HTR-8/SVneo (cell line): ENCODE results near the gene IRS2.
A peak's percentile ranks its signal among the peaks of the same experiment; 100 is the strongest.

Source experiments
- DNase-seq: peaks from one replicate; pipeline ENCODE4 v3.0.0; 2011; ENCODE audit warnings: low spot score, mixed read lengths; ENCODE audit not compliant: insufficient read length
- FAIRE-seq: peaks from 2 replicates; lab custom pipeline; 2011; peaks lifted over from hg19 to GRCh38; lab: Jason Lieb, UNC

The IRS2 gene

DNA sequence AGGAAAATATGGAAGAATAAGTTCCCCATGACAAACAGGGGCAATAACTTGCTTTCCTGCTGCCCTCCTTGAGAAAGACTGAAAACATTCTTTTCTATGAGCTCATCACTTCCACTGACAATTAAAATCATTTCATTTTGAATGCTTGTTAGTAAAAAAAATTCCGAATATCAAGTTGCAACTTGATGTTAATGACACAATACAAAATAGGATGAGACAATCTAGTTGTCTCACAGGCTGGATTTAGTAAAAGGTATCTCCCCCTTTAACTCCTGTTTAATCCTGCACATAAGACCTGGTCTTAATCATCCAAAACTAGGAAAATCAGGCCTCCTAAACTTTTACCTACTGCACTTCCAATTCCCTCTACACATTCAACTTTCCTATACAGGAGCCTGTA lies 24.7 kb downstream of the IRS2 start:
- DNase-seq (no peak), FAIRE-seq (no peak)

DNA sequence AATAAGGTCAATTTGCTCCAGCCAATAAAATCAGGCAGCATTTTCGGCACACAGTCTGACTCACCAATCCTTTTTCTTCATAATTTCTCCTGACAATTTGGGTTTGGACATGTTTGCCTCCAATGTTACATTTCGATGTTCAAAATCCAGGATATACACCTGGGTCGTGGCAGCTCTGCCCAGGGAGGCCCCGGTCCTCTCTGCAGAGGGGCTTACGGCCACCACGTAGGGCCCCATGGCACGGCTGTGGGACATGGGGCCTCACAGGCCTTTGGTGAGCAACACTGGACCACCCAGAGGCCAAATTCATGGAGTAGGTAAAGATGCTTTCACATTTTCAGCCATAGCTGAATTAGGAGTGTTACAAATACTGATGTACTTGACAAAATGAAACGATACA lies 25.4 kb downstream of the IRS2 start:
- DNase-seq (no peak), FAIRE-seq (no peak)

GRCh38 chr13:109760402-109760801 lies 26.0 kb downstream of the IRS2 start:
- no peak for DNase-seq
- no peak for FAIRE-seq

DNA sequence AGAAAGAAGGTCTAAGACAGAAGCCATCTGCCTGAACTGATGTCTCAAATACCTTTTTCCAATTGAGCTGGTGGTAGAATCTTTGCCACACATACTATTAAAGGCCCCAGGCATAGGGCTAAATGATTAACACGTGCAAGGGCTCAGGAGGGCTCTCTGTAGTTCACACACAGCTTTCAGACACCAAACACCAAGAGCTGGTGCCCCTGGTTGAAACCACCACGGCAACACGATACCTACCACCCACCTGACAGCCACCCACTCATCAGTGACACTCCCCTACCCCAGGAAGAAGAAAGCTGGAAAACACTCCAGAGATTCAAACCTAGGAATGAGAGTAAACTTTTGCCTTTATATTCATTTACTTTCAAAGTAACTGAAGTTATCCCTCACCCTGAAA lies 26.8 kb downstream of the IRS2 start:
- DNase-seq (no peak), FAIRE-seq (no peak)

DNA sequence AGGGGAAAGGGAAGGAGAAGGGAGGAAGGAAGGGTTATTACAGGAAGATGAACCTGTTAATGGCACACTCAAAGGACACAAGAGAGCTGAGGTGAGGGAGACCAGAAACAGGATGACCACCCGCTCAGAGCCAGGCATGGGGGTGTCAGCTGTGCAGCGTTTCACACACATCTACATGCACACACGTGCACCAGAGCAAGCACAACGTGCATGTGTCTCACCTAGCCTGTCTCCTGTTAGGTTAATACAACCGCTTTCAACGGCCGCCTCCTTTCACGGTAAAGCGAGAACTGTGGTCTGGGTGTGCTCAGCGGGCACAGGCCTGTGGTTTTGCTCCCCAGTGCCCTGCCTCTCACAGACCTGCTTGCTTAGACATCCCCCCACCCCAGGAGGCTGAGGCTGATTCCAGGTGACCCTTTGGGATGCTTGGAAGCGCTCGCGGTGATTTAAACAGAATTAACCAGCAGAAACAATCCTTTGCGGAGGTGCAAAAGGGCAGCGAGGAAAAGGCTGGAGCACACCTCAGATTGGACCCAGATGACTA lies 27.4 kb downstream of the IRS2 start:
- no peak for DNase-seq
- FAIRE-seq = no peak

DNA sequence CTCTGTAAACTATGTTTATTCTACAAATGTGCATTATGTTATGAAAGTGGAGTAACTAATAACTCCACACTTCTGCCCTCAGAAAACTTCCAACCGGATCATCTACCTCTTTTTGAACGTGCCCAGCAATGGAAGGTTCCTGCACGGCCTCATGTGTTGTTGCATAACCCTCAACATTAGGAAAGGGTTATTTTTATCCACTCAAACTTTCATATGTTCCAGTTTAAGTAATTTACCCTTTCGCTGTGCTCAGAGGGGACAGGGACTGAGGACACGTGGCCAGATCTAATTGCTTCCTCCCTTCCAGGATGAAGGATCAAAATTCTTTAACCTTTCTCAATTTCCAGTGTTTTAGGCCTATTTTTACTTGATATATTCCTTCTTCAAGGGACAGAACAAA lies 29.6 kb downstream of the IRS2 start:
- no peak for FAIRE-seq
- DNase-seq = no peak

DNA sequence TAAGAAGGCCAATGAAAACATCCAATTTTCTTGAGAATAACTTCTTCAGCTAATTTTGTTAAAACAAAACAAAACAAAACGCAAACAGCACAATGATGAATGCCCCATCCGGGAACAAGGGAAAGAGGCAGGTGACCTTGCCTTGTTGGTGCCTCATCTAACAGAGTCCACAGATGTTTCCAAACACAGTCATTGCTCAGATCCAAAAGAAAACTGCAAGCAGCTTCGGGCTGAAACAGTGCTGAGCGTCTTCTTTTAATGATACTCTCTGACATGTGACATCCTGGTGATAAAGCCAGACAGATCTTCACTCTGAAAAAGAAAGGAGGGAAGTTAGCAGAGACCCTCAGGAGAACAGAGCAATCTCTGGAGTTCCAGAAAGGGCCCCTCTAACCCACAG lies 30.4 kb downstream of the IRS2 start:
- FAIRE-seq = no peak
- DNase-seq = no peak

DNA sequence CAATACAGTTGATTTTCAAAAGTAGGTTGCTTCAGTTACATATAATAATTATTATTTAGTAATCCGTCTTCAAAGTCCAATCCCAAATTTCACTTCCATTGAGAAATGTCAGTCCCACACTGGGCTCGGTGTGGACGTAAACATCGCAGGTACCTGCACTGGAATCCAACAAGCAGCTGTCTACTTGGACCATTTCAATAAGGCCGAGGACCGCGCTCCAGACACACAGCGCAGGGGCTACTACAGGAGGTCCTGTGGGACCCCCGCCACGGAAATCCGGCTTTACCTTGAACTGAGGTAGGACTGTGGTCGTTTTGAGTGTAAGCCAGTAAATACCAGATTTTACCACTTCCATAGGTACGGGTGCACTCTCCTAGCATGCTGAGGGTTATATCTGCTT lies 30.8 kb downstream of the IRS2 start:
- FAIRE-seq = no peak
- DNase-seq = no peak

DNA sequence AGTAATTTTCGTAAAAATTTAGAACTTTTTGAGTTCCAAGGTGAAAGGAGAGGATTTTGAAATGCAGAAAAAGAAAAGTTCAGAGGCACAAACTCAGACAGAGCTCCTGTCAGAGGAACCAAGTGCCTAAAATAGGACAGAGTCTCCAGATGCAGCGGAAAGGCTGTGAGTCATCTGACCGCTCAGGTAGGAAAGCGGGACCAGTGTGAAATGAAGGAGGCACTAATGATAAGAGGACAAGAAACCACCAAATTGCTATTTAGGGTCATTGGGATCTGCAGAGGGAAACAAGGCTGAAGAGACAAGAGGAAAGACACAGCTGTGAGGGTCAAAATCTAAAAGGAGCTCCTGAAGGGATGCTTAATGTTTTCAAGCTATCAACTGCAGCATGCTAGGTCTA lies 34.9 kb downstream of the IRS2 start:
- FAIRE-seq (no peak), DNase-seq (no peak)

DNA sequence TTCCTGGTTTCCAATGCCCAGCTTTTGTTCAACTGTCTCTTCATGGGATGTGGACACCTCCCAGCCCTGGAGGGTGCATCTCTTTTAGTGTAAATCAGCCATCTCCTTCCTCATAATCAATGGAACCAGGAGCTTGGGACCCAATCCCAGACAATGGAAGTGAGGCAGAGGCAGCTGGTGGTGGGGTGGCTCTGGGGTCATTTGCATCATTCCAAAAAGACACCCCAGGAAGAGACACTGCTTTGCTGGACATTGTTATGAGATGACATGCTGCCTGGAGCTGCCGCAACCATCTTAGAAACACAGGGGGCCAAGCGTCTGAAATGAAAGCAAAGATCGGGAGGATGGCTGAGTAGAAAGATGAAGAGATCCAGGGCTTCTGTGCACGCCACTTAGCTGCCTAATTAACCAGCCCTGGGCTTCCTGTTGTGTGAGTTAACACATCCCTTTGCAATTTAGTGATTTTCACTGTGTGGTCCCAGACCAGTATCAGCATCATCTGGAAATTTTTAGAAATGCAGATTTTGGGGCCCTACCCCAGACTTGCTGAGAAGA lies 36.1 kb downstream of the IRS2 start:
- FAIRE-seq (no peak), DNase-seq (no peak)

- DNase-seq (no peak), FAIRE-seq (no peak)
Observed at GRCh38 chr13:109749365-109749764, 37.0 kb downstream of the IRS2 start.

- FAIRE-seq (no peak), DNase-seq (no peak)
Observed at GRCh38 chr13:109748677-109749076, 37.7 kb downstream of the IRS2 start.

- no peak for FAIRE-seq
- no peak for DNase-seq
Observed at GRCh38 chr13:109747524-109747923, 38.9 kb downstream of the IRS2 start.

GRCh38 chr13:109746364-109746763 lies 40.0 kb downstream of the IRS2 start:
- FAIRE-seq = no peak
- no peak for DNase-seq

- DNase-seq (no peak), FAIRE-seq (no peak)
Observed at GRCh38 chr13:109745702-109746101, 40.7 kb downstream of the IRS2 start.

- DNase-seq (no peak), FAIRE-seq (no peak)
Observed at GRCh38 chr13:109745060-109745459, 41.3 kb downstream of the IRS2 start.

- DNase-seq (no peak), FAIRE-seq (no peak)
Observed at GRCh38 chr13:109744512-109745051, 41.8 kb downstream of the IRS2 start.

DNA sequence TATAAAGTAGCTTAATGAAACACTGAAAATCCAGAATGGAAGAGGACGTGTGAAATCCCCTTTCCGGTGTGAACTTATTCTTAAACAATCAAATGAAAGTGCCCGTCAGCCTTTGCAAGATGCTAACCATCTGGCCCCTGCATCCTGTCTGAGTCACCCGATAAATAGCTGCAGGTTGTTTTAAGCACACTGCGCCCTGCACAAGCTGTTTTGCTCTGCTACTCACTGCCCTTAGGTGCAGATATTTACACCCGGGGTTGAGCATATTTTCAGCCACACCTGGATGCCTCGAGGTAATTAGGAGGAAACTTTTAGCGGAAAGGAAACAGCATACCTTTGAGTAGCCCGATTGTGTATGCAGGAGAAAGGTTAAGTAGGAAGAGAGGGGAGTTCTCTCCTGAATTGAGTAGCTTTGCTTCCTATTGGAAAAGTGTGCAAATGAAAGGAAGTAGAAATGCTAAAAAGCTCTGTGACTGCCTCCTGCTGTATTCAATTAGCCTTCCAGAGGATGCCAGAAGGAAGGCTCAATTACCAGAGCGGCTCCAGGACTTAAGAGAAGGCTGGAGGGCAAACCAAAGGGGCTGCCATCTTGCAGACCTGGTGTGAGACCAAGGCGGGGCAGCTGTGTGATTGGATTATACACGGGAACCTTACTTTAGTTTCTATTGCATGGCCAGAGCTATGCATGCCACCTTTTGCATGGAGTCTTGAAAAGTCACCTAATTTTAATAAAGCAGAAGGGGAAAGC lies 42.5 kb downstream of the IRS2 start:
- FAIRE-seq = no peak

DNA sequence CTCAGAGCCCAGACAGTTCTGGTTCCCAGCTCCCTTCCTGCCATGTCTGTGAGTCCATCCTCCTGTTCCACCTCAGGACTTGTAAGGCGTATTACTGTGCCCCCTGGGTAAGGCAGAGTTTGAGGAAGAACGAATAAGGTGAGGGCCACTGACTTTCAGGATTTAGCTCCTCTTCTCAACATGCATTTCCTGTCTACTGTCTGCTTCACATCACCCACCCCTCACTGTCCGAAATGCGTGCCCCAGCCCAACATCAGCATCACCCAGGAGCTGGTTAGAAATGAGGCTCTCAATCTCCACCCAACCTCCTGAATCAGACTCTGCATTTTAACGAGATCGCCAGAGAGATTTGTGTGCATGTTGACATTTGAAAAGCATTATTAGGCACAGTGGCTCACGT lies 44.4 kb downstream of the IRS2 start:
- FAIRE-seq (no peak), DNase-seq (no peak)

More for the DNA sequence above, 42.5 kb downstream of the IRS2 start:
- peak; percentile 60 for DNase-seq

DNA sequence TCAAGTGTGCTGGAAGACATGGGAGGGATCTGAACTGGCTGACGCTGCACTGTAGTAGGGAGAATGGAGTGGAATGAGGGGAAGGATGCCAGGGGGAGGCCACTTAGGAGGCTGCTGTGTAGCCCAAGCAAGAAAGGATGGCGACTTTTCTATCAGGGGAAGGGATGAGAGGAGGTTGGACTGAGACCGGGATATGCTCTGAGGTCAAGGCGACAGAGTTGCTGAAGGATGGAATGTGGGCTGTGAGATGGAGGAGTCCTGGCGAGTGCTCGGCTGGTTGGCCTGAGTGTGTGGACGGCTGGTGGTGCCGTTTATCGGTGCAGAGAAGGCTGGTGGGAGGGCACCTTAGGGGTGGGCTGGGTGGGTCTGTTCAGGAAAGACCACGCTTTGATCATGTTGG lies 45.7 kb downstream of the IRS2 start:
- DNase-seq = no peak
- no peak for FAIRE-seq

DNA sequence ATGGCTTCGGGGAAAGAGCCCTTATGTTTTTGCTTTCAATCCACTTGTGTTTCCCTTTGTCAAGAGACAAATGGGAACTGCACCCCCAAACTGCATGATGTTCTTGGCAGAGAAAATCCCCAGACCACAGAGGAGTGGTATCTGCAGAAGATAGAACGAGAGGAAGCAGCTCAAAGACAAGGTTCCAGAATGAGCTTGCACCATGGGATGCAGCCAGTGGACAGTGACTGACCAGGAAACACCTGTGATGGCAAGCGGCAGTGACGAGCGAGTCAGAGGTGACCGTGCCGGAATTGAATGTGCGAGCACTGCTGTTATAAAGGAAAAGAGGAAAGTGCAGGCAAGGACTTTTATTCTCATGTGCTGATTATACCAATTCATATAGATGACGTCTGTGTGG lies 46.3 kb downstream of the IRS2 start:
- DNase-seq = no peak
- FAIRE-seq = no peak

- FAIRE-seq (no peak), DNase-seq (no peak)
Observed at GRCh38 chr13:109738298-109738746, 48.1 kb downstream of the IRS2 start.
